ENCODE results near the gene FAM98C.
A peak's percentile ranks its signal among the peaks of the same experiment; 100 is the strongest.

Gene FAM98C

GRCh38 chr19:38385057-38385803, 17.7 kb upstream of the FAM98C start:
- no peak for TF ChIP-seq SIN3A (IDR thresholded peaks at IDR 0.05; ENCODE audit: borderline replicate concordance, insufficient read depth, low read length)
- TF ChIP-seq REST (IDR thresholded peaks at IDR 0.05; ENCODE audit: insufficient read depth in 1 of 2, low read depth in 2 of 2, low read length in 2 of 2): no peak
- no peak for TF ChIP-seq FOXP2 (optimal IDR thresholded peaks at IDR 0.05; ENCODE audit: borderline replicate concordance, extremely low read depth, extremely low read length, insufficient read depth)
- TF ChIP-seq POLR2AphosphoS5 (IDR thresholded peaks at IDR 0.05; ENCODE audit: low read depth, low read length): peak; percentile 10; the same call in 1 of the 2 replicates
- no peak for TF ChIP-seq TAF1 (IDR thresholded peaks at IDR 0.05; ENCODE audit: borderline replicate concordance, insufficient read depth, low read length)

GRCh38 chr19:38385804-38386257, 17.1 kb upstream of the FAM98C start:
- no peak for TF ChIP-seq TAF1 (IDR thresholded peaks at IDR 0.05; ENCODE audit: borderline replicate concordance, insufficient read depth, low read length)

DNA sequence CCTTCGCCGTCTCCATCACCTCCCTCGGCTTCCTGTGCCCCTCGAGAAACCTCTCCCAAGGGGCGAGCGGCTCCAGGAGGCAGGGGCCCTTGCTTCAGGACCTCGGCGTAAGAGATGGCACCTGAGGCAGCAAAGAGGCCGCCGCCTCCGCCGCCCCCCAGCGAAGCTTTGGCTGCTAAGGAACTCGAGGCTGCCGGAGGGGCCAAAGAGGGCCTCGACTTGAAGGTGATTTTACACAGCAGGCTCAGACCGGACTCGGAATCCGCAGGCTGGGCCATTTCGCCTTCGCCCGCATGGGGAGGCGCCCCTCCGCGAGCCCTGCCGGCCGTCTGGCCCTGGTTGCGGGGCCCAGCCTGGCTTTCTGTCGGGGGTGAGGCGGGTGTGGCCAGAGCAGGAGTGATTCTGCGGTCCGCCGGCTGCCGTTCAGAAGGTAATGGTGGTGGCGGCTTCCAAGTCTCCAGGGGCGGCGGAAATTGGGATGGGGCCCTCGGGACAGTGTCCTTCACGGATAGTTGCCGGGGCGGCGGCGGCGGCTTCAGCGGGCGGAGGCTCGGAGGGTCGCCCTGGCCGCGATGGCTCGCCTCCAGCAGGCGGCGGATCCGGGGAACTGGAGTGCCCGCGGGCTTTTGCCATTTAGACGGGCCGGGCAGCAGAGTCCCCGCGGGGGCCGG, 16.5 kb upstream of the FAM98C start:
- TF ChIP-seq FOXP2 (optimal IDR thresholded peaks at IDR 0.05; ENCODE audit: borderline replicate concordance, extremely low read depth, extremely low read length, insufficient read depth) (no peak), REST (IDR thresholded peaks at IDR 0.05; ENCODE audit: insufficient read depth in 1 of 2, low read depth in 2 of 2, low read length in 2 of 2) (no peak), SIN3A (IDR thresholded peaks at IDR 0.05; ENCODE audit: borderline replicate concordance, insufficient read depth, low read length) (no peak), TAF1 (IDR thresholded peaks at IDR 0.05; ENCODE audit: borderline replicate concordance, insufficient read depth, low read length) (no peak), POLR2AphosphoS5 (IDR thresholded peaks at IDR 0.05; ENCODE audit: low read depth, low read length) (no peak)

GRCh38 chr19:38386971-38387549, 15.8 kb upstream of the FAM98C start:
- TF ChIP-seq SIN3A (IDR thresholded peaks at IDR 0.05; ENCODE audit: borderline replicate concordance, insufficient read depth, low read length) (peak; percentile 17; the same call in 1 of the 2 replicates), TAF1 (IDR thresholded peaks at IDR 0.05; ENCODE audit: borderline replicate concordance, insufficient read depth, low read length) (no peak)

DNA sequence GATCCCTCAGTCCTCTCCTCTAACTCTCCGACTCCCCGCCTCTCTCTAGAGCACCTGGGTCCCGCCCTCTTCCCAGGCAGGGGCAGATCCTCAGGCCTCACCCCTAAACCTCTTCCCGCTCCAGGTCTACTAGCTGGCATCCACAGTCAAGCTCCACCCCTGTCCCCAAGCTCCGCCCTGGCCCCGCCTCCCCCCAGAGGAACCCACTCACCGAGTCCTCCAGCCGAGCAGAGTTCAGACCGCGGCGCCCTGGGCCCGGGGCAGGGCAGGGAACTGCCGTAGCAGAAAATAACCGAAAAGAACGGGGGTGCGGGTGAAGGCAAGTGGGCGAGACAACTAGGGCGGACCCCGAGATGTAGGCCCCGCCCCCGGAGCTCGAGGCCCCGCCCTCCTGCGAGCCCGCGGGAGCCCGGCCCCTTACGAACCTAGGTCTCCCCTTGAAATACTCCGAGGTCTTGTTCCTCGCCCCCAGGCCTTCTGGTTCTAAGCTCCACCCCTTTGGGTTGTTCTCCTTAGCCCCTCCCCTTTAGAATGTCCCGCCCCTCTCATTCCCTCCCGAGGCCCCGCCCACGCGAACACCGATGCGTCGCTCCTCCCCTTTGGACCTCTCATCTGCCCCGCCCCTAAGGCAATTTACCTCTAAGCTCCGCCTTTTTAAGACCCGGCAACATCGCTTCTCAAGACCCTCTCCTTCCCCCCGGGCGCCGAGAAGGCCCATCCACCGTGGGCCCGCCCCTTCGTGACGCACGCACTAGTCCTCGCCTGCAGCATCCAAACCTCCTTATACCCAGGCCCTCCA, 15.1 kb upstream of the FAM98C start, which contains the start of gene GGN:
Gene GGN, minus strand, starts transcription at position 485 of the 799 bp plus-strand sequence. CDS start 773 bp downstream, outside the sequence.
- peak; percentile 26 for TF ChIP-seq FOXP2 (optimal IDR thresholded peaks at IDR 0.05; ENCODE audit: borderline replicate concordance, extremely low read depth, extremely low read length, insufficient read depth)
- peak; percentile 10; the same call in 1 of the 2 replicates for TF ChIP-seq SIN3A (IDR thresholded peaks at IDR 0.05; ENCODE audit: borderline replicate concordance, insufficient read depth, low read length)
- no peak for TF ChIP-seq REST (IDR thresholded peaks at IDR 0.05; ENCODE audit: insufficient read depth in 1 of 2, low read depth in 2 of 2, low read length in 2 of 2)
- no peak for TF ChIP-seq TAF1 (IDR thresholded peaks at IDR 0.05; ENCODE audit: borderline replicate concordance, insufficient read depth, low read length)
- peak; percentile 97 for TF ChIP-seq POLR2AphosphoS5 (IDR thresholded peaks at IDR 0.05; ENCODE audit: low read depth, low read length)
